Hepatocyte (in vitro differentiated cells): Measurements from ENCODE around the gene WIZ. TPM values are rescaled to one million over a fixed set of nuclear protein-coding genes. Genes with fewer than 3 reads are reported as not detected.

Experiments
- DNase-seq: peaks from one replicate; pipeline ENCODE4 v3.0.0-alpha.2; 2016; ENCODE audit warnings: low spot score
- H2AFZ ChIP-seq: fragments of 200-600 bp; sonication (generic); 2 replicates; pipeline ENCODE4 v1.6.0; 2016; ENCODE audit warnings: antibody characterized with exemption, mild to moderate bottlenecking
- H3K27ac ChIP-seq: fragments of 200-600 bp; sonication (generic); 2 replicates; pipeline ENCODE4 v1.5.1; 2016; ENCODE audit warnings: mild to moderate bottlenecking
- H3K27me3 ChIP-seq: fragments of 200-600 bp; sonication (generic); 2 replicates; pipeline ENCODE4 v1.6.1; 2016
- H3K36me3 ChIP-seq: fragments of 200-600 bp; sonication (generic); replicated peaks from 2 replicates; pipeline ENCODE4 v1.5.1; 2016; ENCODE audit warnings: low read depth; ENCODE audit not compliant: insufficient read depth
- H3K4me1 ChIP-seq: fragments of 200-600 bp; sonication (generic); 2 replicates; pipeline ENCODE4 v1.5.1; 2016; ENCODE audit warnings: mild to moderate bottlenecking, moderate library complexity; ENCODE audit not compliant: insufficient read depth
- H3K4me2 ChIP-seq: fragments of 200-600 bp; sonication (generic); 2 replicates; pipeline ENCODE4 v1.6.0; 2016
- H3K4me3 ChIP-seq: fragments of 200-600 bp; sonication (generic); 2 replicates; pipeline ENCODE4 v1.5.1; 2016; ENCODE audit warnings: mild to moderate bottlenecking
- H3K79me2 ChIP-seq: fragments of 200-600 bp; sonication (generic); 2 replicates; pipeline ENCODE4 v1.6.0; 2017; ENCODE audit warnings: mild to moderate bottlenecking
- H3K9me2 ChIP-seq: fragments of 200-600 bp; sonication (generic); replicated peaks from 2 replicates; pipeline ENCODE4 v1.6.0; 2017; ENCODE audit warnings: mild to moderate bottlenecking; ENCODE audit not compliant: insufficient read depth
- H3K9me3 ChIP-seq: fragments of 200-600 bp; sonication (generic); 2 replicates; pipeline ENCODE4 v1.5.1; 2016; ENCODE audit warnings: low read depth, mild to moderate bottlenecking
- H4K20me1 ChIP-seq: fragments of 200-600 bp; sonication (generic); 2 replicates; pipeline ENCODE4 v1.6.0; 2016; ENCODE audit warnings: mild to moderate bottlenecking; ENCODE audit not compliant: insufficient read depth, poor library complexity, severe bottlenecking
- CTCF ChIP-seq: fragments of 200-600 bp; sonication (generic); IDR thresholded peaks from 2 replicates; pipeline ENCODE4 v1.5.1; 2016; ENCODE audit warnings: antibody characterized with exemption, mild to moderate bottlenecking; ENCODE audit not compliant: poor library complexity
- EZH2 ChIP-seq: fragments of 200-600 bp; sonication (generic); IDR thresholded peaks from 2 replicates; pipeline ENCODE4 v1.6.1; 2016; ENCODE audit warnings: antibody characterized with exemption, mild to moderate bottlenecking, borderline replicate concordance
- EZH2phosphoT487 ChIP-seq: fragments of 200-600 bp; sonication (generic); IDR thresholded peaks from one replicate; pipeline ENCODE4 v1.6.1; 2018; ENCODE audit warnings: antibody characterized with exemption, mild to moderate bottlenecking, low read depth, moderate library complexity; ENCODE audit not compliant: unreplicated experiment, severe bottlenecking
- WGBS: methylation state at CpG from one replicate; pipeline ENCODE4 v1.1.6; 2016; ENCODE audit warnings: low lambda C conversion rate; ENCODE audit errors: missing lambda C conversion rate; 5-methylcytosine and 5-hydroxymethylcytosine counted together
- polyA plus RNA-seq: library from polyadenylated mRNA; unstranded; fragments of >200 nt; fragmentation: Nextera tagmentation; extraction: Ambion mirVana; gene quantifications from 2 replicates; pipeline ENCODE4 v1.2.1, GENCODE V29; 2016
- total RNA-seq: library from RNA; depleted of rRNA; stranded (reverse); fragments of >200 nt; gene quantifications from 2 replicates; pipeline ENCODE4 v1.2.3, GENCODE V29; 2014

The WIZ gene
- total and polyA plus RNA-seq, 2 experiments from 2014 or later = 18.6 to 24.5 TPM

DNA sequence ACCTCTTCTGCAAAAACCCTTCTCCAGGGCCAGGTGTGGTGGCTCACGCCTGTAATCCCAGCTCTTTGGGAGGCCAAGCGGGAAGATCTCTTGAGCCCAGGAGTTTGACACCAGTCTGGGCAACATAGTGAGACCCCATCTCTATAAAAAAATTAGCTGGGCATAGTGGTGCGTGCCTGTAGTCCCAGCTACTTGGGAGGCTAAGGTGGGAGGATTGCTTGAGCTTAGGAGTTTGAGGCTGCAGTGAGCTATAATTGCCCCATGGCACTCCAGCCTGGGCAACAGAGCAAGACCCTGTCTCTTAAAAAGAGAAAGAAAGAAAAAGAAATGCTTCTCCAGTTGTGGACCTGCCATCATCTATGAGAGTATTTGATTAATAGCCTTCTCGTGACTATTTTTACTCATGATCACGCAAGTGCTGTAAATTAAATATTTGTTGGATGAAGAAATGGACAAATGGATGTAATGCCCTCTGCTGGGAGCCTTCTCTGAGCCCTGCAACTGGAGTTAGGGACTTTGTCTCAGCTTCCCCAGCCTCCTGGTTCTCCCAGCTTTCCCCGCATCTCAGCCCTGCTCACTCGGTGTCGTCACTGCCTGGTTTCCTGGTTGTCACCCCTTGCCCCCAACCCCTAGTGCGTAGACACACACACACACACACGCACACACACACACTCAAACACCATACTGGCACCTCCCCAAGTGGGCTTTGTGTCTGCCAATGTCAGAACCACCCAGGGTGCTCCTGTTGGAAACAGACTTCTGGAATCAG, 12.2 kb downstream of the WIZ start:
- H3K27ac ChIP-seq = no peak overlapping the region

GRCh38 chr19:15436826-15437110, 13.0 kb downstream of the WIZ start:
- Histone ChIP-seq H3K4me2 (no peak overlapping the region), H3K79me2 (peaks cover 5% of the 10 kb centered on the region), H4K20me1 (no peaks in the 10 kb centered on the region), H3K36me3 (no peaks in the 10 kb centered on the region), H3K9me2 (no peaks in the 10 kb centered on the region), H2AFZ (no peak overlapping the region), H3K27ac (no peak overlapping the region), H3K4me1 (peaks cover 5% of the 10 kb centered on the region), H3K9me3 (no peaks in the 10 kb centered on the region), H3K27me3 (no peaks in the 10 kb centered on the region), H3K4me3 (no peak overlapping the region)
- 95% methylated on average over 13 of the region's 15 CpGs for WGBS
- no peak for DNase-seq
- TF ChIP-seq EZH2 = no peak
- no peak for TF ChIP-seq CTCF
- no peak for TF ChIP-seq EZH2phosphoT487

More for the DNA sequence above, 12.2 kb downstream of the WIZ start:
- no peak for DNase-seq
- H3K4me3 ChIP-seq = no peak overlapping the region
- H3K36me3 ChIP-seq = no peaks in the 10 kb centered on the region
- H3K79me2 ChIP-seq = no peaks in the 10 kb centered on the region
- TF ChIP-seq CTCF (no peak), EZH2phosphoT487 (no peak), EZH2 (no peak)
- no peaks in the 10 kb centered on the region for H3K9me3 ChIP-seq
- no peak overlapping the region for H3K4me2 ChIP-seq
- WGBS = 89% methylated on average over 10 of the region's 10 CpGs
- H3K4me1 ChIP-seq = peaks cover 5% of the 10 kb centered on the region
- no peaks in the 10 kb centered on the region for H3K27me3 ChIP-seq
- no peaks in the 10 kb centered on the region for H4K20me1 ChIP-seq
- H2AFZ ChIP-seq = no peak overlapping the region
- no peaks in the 10 kb centered on the region for H3K9me2 ChIP-seq

DNA sequence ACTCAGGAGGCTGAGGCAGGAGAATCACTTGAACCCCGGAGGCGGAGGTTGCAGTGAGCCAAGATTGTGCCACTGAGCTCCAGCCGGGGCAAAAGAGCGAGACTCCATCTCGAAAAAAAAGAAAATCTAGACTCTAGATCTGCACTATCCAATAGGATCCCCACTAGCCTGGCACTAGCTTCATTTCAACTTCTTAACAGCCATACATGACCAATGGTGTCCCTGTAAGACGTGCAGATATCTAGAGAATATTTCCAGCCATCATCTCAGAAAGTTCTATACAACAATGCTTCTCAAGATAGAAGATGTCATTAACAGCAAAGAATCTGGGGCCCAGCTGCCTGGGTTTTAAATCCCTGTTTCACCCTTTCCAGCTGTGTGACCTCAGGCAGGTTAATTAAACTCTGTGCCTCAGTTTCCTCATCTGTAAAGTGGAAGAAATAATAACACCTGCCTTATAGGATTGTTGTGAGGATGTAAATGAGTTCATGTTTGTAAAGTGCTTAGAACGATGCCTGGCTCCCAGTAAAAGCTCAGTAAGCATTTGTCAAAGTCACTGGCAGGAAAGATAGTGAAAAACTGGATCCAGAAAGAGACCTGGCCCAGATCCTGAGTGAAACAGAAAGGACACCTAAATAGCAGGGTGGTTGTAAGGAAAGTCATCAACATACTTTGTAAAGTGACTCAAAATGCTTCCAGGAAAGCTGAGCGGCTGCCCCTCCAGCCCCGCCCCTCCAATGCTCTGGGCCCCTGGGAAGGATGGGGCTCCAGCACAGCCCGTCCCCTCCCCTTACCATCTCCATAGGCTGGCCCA, 13.5 kb downstream of the WIZ start:
- Histone ChIP-seq H3K9me3 (no peaks in the 10 kb centered on the region), H3K4me3 (no peak overlapping the region), H2AFZ (no peak overlapping the region), H3K4me1 (peaks cover 9% of the 10 kb centered on the region), H3K27ac (no peak overlapping the region), H3K9me2 (no peaks in the 10 kb centered on the region), H3K4me2 (no peak overlapping the region), H3K36me3 (no peaks in the 10 kb centered on the region), H4K20me1 (no peaks in the 10 kb centered on the region), H3K27me3 (no peaks in the 10 kb centered on the region), H3K79me2 (peaks cover 10% of the 10 kb centered on the region)
- 84% methylated on average over 8 of the region's 10 CpGs for WGBS
- DNase-seq = no peak
- TF ChIP-seq EZH2phosphoT487 = no peak
- no peak for TF ChIP-seq CTCF
- no peak for TF ChIP-seq EZH2
